NCI-H146 (cell line): ENCODE measurements around the gene KHNYN.

Source experiments
- DNase-seq: peaks from one replicate; lab custom pipeline; 2025; lab: John Stamatoyannopoulos, UW

Gene KHNYN

DNA sequence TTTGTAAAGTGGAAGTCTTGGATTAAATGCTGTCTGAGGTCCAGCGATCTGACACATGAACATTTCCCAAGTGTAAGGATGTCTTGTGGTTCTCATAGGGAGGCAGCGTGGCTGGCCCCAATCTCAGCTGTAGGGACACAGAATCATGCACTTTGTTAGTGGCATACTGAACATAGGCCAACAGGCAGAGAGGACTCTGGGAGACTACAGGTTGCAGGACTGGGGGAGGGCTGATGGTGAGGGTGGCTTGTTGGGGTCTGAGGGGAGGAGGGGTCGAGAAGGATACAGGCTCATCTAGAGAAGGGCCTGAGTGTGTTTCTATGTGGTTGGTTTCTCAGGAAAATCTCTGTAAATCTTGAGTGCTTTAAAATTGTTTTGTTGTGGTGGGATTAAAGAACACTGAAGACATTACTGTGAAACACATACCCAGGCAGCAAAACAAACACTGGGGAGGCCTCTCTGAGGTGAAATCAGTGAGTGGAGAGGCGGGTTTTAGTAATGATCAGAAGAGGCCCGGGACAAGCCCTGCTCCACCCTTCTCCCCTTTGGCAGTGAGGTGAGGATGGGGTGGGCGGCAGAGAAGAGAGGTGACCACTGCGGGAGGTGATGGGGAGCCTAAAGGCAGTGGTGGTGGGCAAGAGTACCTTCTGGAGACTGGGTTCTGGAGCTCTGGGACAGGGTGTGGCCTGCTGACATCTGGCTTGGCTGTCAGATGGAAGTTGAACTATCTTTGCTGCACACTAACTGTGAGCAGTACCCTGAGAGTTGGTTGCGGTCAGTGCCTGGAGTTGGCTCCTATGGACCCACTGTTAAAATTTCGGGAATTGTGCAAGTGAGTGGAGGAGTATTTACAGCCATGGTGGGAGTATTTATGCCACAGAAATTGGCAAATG, 27.7 kb upstream of the KHNYN start:
- no peak for DNase-seq

DNA sequence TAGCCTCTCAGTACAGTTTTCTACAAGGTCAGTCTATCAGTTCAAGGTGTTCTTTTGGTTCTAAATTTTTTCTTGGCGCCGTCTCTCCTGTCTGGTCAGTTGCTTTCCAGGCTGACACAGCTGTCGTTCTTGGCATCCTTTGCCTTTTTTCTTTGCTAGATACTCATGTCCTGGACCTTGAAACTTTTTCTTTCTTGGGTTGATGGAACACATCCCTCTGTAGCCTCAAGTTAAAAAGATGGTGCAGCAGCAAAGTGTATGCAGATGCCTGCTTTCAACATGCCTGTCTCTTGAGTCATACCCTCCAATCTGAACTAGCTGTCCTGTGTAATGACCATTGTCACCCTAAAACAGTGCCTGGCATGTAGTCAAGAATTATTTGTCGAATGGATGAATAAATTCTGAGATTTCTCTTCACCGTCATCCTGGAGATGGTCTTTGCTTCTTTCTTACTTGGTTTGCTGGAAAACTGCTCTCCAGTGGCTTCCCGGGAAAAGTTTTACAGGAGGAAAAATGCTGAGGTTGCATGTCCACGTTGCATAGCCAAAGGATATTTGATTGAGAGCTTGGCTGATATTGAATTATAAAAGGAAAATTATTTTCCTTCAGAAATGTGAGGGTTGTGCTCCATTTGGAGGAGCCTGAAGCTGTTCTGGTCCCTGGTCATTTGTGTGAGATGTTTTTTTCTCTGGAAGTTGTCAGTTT, 26.3 kb upstream of the KHNYN start:
- DNase-seq: no peak

DNA sequence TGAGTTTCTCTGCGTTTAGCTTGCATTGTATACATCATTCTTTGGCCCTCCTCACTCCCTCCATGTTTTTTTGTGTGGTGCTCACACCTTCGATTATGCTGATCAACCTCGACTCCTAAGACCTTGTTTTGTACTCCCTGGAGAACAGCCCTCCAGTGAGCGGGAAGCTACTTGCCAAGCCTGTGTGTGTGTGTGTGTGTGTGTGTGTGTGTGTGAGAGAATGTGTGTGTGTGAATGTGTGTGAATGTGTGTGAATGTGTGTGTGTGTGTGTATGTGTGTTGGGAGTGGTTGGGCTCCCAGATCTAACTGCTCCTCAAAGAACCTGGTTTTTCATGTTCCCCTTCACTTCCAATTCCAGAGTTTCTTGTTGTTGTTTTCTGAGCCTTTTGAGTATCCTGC, 24.9 kb upstream of the KHNYN start:
- no peak for DNase-seq

DNA sequence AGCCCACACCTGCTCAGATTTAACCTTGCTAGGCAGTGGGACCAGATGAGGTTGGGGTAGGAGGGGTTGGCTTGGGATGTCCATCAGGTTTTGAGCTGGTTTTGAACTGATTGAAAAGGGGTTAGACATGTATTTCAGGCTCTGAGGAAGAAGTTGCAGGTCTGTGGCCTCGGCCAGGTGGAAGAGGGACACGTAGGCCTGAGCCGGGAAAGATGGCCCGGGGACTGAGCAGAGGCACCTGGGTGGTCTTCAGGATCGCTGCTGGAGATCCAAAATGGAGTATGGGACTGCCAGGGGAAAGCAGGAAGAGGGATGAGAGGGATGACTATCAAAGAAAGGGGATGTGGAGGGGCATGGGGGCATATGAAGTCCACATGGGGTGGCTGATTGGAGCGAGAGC, 23.3 kb upstream of the KHNYN start:
- no peak for DNase-seq

DNA sequence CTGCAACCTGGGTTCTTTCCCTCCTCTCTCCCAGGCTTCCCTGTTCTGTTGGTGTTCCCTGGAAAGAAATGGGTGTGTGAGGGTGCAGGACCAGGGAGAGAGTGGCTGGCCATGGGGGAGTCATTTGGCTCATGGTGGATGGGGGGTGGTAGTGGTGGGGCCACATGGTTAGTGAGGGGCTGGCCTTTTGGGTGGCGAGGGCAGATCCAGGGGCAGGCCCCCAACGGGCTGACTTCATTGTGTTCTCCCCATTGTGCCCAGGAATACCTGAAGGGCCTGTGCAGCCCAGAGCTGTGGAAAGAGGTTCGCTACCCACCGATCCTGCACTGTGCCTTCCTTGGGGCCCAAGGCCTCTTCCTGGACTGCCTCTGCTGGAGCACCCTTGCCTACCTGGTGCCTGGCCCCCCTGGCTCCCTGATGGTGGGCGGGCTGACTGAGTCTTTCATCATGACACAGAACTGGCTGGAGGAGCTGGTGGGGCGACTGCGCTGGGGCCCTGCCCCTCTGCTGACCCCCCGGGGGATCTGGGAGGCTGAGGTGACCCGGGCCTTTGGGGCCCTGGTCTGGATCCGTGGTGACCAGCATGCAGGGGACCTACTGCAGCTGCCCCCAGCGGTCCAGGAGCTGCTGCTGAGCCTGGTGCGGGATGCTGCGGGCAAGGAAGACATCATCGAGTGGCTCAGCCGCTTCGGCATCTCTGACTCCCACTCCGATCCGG, 22.0 kb upstream of the KHNYN start:
- DNase-seq: no peak

DNA sequence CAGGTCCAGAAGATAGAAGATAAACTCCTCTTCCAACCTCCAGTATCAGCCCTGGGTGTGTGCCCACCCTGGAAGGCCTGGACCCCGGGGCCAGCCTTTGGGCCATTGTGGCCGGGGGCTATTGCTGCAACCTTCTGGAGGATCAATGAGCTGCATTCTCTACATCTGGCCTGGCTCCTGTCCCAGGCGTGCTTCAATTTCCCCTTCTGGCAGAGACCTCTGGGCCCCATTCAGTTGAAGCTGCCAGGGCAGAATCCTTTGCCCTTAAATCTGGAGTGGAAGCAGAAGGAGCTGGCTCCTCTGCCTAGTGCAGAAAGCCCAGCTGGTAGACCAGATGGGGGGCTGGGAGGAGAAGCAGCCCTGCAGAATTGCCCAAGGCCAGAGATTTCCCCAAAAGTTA, 21.0 kb upstream of the KHNYN start:
- no peak for DNase-seq

DNA sequence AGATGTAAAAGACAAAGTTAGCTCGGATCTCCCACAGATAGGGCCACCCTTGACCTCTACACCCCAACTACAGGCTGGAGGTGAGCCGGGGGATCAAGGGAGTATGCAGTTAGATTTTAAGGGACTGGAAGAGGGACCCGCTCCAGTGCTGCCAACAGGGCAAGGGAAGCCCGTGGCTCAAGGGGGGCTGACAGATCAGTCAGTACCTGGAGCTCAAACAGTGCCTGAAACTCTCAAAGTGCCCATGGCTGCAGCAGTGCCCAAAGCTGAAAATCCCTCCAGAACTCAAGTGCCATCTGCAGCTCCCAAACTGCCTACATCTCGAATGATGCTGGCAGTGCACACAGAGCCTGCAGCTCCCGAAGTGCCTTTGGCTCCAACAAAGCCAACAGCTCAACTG, 20.6 kb upstream of the KHNYN start:
- DNase-seq: no peak

DNA sequence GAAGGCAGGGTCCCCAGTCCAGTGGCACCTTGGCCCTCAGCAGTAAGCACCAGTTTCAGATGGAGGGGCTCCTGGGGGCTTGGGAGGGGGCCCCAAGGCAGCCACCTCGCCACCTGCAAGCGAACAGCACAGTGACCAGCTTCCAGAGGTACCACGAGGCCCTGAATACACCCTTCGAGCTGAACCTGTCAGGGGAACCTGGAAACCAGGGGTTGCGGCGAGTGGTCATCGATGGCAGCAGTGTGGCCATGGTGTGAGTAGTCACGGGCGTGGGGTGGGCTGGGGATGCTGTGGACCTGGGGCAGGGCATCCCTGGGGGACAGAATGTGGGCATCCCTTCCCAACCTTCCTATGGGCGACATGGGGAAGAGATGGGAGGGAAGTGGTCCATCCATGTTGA, 19.8 kb upstream of the KHNYN start:
- DNase-seq: no peak

DNA sequence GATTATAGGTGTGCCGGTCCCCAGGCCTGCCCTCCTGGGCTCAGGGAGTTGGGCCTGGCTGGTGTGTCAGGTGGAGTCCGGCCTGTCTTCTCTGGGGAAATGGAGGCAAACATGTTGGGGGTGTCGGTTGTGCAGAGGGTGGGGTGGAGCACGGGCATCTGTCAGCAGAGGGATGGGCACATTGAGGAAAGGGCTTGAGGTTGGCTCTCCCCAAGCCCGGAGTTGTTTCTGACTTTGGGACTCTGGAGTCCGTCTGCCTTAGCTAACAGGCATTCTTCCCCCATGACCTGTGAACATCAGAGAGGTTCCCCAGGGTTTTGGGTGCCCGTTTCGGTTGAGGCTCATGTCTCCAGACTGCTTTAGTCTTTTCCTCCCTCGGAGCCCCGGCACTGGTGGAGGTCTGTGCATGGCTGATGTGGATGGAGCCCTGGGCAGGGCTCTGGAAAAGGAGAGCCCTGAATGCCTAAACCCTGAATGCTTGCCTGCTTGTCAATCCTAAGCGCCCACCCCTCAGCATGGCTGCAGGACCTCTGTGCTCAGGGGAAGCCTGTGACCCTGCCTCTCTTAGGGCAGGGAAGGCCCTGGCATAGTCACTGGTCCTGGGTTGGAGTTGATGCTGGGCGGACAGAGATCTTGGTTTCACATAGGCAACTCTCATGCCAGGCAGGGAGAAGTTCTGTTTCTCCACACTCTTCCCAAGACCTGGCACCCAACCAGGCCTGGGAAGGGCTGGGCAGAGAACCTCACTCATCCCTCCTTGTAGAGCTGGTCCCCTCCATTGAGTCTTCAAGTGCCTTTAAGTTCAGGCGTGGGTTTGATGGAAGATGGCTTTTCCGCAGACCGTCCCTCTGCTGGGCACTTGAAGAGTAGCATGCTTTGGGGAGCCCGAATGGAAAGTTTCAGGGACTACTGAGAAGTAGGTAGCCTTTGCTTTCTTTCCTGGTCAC, 18.0 kb upstream of the KHNYN start:
- no peak for DNase-seq

DNA sequence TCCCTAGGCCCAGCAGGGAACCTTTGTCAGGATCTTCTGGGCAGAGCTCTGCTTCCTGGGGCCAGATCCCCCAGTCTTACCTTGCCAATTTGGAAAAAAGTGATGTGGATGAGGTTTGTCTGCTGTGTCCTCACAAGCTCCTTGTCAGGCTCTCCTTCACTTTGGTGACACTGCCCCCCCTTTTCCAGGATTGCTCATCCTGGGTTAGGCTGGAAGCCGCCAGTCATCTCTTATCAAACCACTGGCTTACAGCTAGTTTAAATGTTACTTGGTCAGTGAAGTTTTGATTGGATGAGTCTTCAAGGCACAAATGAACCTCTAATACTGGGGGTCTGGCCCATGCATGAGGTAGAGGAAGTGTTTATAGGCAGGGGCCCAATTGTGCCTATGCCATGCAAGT, 15.7 kb upstream of the KHNYN start:
- DNase-seq: no peak

DNA sequence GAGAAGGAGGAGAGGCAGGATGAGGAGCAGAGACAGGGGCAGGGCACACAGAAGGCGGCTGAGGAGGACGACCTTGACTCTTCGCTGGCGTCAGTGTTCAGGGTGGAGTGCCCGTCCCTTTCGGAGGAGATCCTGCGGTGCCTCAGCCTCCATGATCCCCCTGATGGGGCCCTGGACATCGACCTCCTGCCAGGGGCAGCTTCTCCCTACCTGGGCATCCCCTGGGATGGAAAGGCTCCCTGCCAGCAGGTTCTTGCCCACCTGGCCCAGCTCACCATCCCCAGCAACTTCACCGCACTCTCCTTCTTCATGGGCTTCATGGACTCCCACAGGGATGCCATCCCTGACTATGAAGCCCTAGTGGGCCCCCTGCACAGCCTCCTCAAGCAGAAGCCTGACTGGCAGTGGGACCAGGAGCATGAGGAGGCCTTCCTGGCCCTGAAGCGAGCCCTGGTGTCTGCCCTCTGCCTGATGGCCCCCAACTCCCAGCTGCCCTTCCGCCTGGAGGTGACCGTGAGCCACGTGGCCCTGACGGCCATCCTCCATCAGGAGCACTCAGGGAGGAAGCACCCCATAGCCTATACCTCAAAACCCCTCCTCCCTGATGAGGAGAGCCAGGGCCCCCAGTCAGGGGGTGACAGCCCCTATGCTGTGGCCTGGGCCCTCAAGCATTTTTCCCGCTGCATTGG, 14.9 kb upstream of the KHNYN start:
- DNase-seq: no peak

DNA sequence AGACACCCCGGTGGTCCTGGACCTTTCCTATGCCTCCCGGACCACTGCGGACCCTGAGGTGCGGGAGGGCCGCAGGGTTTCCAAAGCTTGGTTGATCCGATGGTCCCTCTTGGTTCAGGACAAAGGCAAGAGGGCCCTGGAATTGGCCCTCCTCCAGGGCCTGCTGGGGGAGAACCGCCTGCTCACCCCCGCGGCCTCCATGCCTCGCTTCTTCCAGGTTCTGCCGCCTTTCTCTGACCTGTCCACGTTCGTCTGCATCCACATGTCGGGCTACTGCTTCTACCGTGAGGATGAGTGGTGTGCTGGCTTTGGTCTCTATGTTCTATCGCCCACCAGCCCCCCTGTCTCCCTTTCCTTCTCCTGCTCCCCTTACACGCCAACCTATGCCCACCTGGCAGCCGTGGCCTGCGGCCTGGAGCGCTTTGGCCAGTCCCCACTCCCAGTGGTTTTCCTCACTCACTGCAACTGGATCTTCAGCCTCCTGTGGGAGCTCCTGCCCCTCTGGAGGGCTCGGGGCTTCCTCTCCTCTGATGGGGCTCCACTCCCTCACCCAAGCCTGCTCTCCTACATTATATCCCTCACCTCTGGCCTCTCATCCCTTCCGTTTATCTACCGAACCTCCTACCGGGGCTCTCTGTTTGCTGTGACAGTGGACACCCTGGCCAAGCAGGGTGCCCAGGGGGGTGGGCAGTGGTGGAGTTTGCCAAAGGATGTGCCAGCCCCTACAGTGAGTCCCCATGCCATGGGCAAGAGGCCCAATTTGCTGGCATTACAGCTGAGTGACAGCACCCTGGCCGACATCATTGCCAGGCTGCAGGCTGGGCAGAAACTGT, 14.1 kb upstream of the KHNYN start:
- DNase-seq: no peak

DNA sequence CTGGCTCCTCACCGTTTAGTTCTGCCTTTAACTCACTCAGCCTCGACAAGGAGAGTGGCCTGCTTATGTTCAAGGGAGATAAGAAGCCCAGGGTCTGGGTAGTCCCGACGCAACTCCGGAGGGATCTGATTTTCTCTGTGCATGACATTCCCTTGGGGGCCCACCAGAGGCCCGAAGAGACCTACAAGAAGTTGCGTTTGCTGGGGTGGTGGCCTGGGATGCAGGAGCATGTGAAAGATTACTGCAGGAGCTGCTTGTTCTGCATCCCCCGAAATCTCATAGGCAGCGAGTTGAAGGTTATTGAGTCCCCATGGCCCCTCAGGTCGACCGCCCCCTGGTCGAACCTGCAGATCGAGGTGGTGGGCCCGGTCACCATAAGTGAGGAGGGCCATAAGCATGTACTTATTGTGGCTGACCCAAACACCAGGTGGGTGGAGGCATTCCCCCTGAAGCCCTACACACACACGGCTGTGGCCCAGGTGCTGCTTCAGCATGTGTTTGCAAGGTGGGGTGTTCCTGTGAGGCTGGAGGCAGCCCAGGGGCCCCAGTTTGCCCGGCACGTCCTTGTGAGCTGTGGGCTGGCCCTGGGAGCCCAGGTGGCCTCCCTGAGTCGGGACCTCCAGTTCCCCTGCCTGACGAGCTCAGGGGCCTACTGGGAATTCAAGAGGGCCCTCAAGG, 13.4 kb upstream of the KHNYN start:
- no peak for DNase-seq

DNA sequence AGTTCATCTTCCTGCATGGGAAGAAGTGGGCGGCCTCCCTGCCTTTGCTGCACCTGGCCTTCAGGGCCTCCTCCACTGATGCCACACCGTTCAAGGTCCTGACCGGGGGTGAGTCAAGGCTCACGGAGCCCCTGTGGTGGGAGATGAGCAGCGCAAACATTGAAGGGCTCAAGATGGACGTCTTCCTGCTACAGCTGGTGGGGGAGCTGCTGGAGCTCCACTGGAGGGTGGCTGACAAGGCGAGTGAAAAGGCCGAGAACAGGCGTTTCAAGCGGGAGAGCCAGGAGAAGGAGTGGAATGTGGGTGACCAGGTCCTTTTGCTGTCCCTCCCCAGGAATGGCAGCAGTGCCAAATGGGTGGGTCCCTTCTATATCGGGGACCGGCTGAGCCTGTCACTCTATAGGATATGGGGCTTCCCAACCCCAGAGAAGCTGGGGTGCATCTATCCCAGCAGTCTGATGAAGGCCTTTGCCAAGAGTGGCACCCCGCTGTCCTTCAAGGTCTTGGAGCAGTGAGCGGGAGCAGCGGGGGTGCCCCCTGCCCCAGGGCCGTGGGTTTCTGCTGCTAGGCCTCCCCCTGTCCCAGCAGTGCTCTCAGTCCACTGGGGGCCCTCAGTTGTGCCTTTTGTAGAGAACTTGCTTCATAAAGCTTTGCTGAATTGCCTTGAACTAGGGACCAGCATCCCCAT, 12.7 kb upstream of the KHNYN start:
- no peak for DNase-seq

DNA sequence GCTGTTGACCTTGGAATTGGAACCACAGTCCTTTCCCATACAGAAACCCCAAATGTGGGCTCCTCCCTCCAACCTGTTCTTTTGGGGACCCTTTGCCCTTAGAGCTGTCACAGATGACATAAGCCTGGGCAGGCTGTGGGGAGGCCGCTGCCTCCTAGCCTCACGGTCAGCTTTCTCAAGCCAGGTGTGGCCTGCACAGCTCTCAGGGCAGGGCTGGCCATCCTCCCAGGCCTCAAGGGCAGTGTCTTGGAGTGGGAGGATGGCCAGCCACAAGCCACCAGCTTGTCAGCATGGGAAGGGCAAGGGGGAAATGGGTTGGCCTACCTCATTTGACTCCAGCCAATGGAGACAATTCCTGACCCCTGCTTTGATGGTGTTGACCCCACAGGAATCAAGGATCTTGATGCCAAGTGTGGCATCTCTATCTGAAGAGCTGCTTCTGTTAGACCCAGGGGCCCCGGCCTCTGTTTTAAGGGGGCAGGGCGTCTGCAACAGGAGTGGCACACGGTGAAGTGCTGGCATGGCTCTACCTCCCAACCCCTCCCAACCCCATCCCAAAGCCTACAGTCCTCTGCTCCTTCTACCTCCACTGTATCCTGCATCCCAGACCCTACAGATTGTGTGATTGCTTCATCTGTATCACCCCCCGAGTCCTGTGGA, 11.8 kb upstream of the KHNYN start:
- DNase-seq: no peak

DNA sequence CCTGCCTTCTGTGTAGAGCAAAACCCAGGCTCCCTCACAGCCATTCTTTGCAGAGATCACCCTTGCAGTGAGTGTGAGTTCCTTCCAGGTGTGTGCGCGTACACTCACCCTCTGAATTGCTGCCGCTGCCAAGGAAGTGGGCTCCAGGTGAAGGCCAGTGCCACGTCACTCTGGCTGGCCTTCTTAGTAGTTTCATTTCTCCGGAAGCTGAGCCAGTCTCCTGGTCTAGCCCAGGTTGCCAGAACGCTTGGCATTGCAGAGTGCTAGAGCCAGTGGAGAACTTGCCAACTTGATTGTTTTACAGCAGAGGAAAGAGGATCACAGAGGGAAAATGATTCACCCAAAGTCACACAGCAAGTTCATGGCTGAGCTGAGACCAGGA, 11.3 kb upstream of the KHNYN start:
- no peak for DNase-seq

DNA sequence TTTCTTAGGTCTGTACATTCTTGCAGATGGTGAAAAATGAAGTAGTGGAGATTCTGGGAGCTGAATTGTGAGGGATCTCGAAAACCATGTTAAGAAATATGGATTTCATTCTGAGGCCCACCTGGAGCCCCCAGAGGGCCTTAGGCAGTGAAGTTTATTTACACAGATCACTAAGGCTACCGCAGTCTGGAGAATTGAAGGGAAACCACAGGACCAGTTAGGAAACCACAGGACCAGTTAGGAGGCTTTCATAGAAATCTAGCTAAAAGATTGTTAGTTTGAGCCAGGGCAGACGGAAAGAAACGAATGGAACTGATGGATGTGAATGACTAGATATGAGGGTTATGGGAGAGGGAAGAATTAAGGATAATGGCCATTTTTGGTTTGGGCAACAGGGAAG, 7.5 kb upstream of the KHNYN start:
- DNase-seq: no peak
